Activated naive CD8-positive, alpha-beta T cell treated with anti-CD3 and anti-CD28 coated beads for 36 hours (primary cell): ENCODE results near the gene RAB40C. TPM values are rescaled to one million over a fixed set of nuclear protein-coding genes. Genes with fewer than 3 reads are reported as not detected.

Experiments
- DNase-seq: peaks from one replicate; pipeline ENCODE4 v3.0.0; 2021
- H3K27ac Mint-ChIP-seq: one replicate; pipeline ENCODE4 v1.8.0; 2022; ENCODE audit warnings: mild to moderate bottlenecking, moderate library complexity, mixed read lengths
- H3K27me3 Mint-ChIP-seq: one replicate; pipeline ENCODE4 v1.8.0; 2022; ENCODE audit warnings: mild to moderate bottlenecking, mixed read lengths
- H3K36me3 Mint-ChIP-seq: one replicate; pipeline ENCODE4 v1.8.0; 2021; ENCODE audit warnings: mild to moderate bottlenecking, mixed read lengths
- H3K4me1 Mint-ChIP-seq: one replicate; pipeline ENCODE4 v1.8.0; 2021; ENCODE audit warnings: mixed read lengths
- H3K4me3 Mint-ChIP-seq: one replicate; pipeline ENCODE4 v1.8.0; 2022; ENCODE audit warnings: mild to moderate bottlenecking, moderate library complexity, mixed read lengths
- H3K9me3 Mint-ChIP-seq: one replicate; pipeline ENCODE4 v1.8.0; 2022; ENCODE audit warnings: mixed read lengths
- total RNA-seq, 2 experiments: library from RNA; stranded (reverse); gene quantifications; one replicate each; pipeline ENCODE4 v1.2.3, GENCODE V29; 2021

Gene RAB40C
- total RNA-seq, 2 experiments from 2014 or later = 7.2 to 7.6 TPM

GRCh38 chr16:660132-660458, 70.2 kb downstream of the RAB40C start:
- H3K4me1 Mint-ChIP-seq = no peaks in the 10 kb centered on the region
- H3K27me3 Mint-ChIP-seq = no peaks in the 10 kb centered on the region
- no peaks in the 10 kb centered on the region for H3K9me3 Mint-ChIP-seq
- no peak overlapping the region for H3K27ac Mint-ChIP-seq
- no peak overlapping the region for H3K4me3 Mint-ChIP-seq
- peaks cover 7% of the 10 kb centered on the region for H3K36me3 Mint-ChIP-seq
- no peak for DNase-seq

GRCh38 chr16:660459-661183, 70.8 kb downstream of the RAB40C start:
- Mint-ChIP-seq H3K36me3 (peaks cover 7% of the 10 kb centered on the region), H3K4me1 (no peaks in the 10 kb centered on the region), H3K9me3 (no peaks in the 10 kb centered on the region), H3K27ac (no peak overlapping the region), H3K4me3 (no peak overlapping the region), H3K27me3 (no peaks in the 10 kb centered on the region)
- peak; percentile 69 for DNase-seq

GRCh38 chr16:661184-661821, 71.4 kb downstream of the RAB40C start:
- Mint-ChIP-seq H3K27ac (no peak overlapping the region), H3K9me3 (no peaks in the 10 kb centered on the region), H3K4me1 (no peaks in the 10 kb centered on the region), H3K27me3 (no peaks in the 10 kb centered on the region), H3K36me3 (peaks cover 7% of the 10 kb centered on the region), H3K4me3 (no peak overlapping the region)
- no peak for DNase-seq

GRCh38 chr16:662095-662494, 72.2 kb downstream of the RAB40C start:
- peaks cover 7% of the 10 kb centered on the region for H3K36me3 Mint-ChIP-seq
- H3K27me3 Mint-ChIP-seq = no peaks in the 10 kb centered on the region
- no peak for DNase-seq
- no peaks in the 10 kb centered on the region for H3K9me3 Mint-ChIP-seq
- no peak overlapping the region for H3K4me3 Mint-ChIP-seq
- H3K4me1 Mint-ChIP-seq = no peaks in the 10 kb centered on the region
- H3K27ac Mint-ChIP-seq = no peak overlapping the region

GRCh38 chr16:662597-662996, 72.7 kb downstream of the RAB40C start:
- H3K4me3 Mint-ChIP-seq = no peak overlapping the region
- H3K9me3 Mint-ChIP-seq = no peaks in the 10 kb centered on the region
- no peak overlapping the region for H3K27ac Mint-ChIP-seq
- H3K36me3 Mint-ChIP-seq = peaks cover 7% of the 10 kb centered on the region
- DNase-seq = no peak
- no peaks in the 10 kb centered on the region for H3K27me3 Mint-ChIP-seq
- H3K4me1 Mint-ChIP-seq = peaks cover 1% of the 10 kb centered on the region

GRCh38 chr16:666572-666971, 76.7 kb downstream of the RAB40C start:
- peaks cover 3% of the 10 kb centered on the region for H3K4me1 Mint-ChIP-seq
- H3K27me3 Mint-ChIP-seq = no peaks in the 10 kb centered on the region
- no peak for DNase-seq
- H3K27ac Mint-ChIP-seq = no peak overlapping the region
- no peak overlapping the region for H3K4me3 Mint-ChIP-seq
- H3K9me3 Mint-ChIP-seq = no peaks in the 10 kb centered on the region
- peaks cover 10% of the 10 kb centered on the region for H3K36me3 Mint-ChIP-seq

- H3K27me3 Mint-ChIP-seq = no peaks in the 10 kb centered on the region
- H3K4me1 Mint-ChIP-seq = peaks cover 3% of the 10 kb centered on the region
- peak overlapping the region; percentile 58 for H3K27ac Mint-ChIP-seq
- H3K9me3 Mint-ChIP-seq = no peaks in the 10 kb centered on the region
- H3K4me3 Mint-ChIP-seq = peak overlapping the region; percentile 80
- H3K36me3 Mint-ChIP-seq = peaks cover 10% of the 10 kb centered on the region
- no peak for DNase-seq
Observed at GRCh38 chr16:667113-667779, 77.4 kb downstream of the RAB40C start.

- DNase-seq = peak; percentile 98
- H3K36me3 Mint-ChIP-seq = peaks cover 8% of the 10 kb centered on the region
- no peaks in the 10 kb centered on the region for H3K27me3 Mint-ChIP-seq
- H3K4me3 Mint-ChIP-seq = peak within 1 kb of the TSS; percentile 82
- H3K4me1 Mint-ChIP-seq = peaks cover 3% of the 10 kb centered on the region
- peak within 1 kb of the TSS; percentile 78 for H3K27ac Mint-ChIP-seq
- H3K9me3 Mint-ChIP-seq = no peaks in the 10 kb centered on the region
Observed at GRCh38 chr16:667780-668518, 78.1 kb downstream of the RAB40C start, which contains the start of gene RHOT2. TSS of gene RHOT2 (plus strand) at chr16:668132. CDS start at chr16:668200, 68 bp downstream.

- peaks cover 7% of the 10 kb centered on the region for H3K36me3 Mint-ChIP-seq
- H3K27me3 Mint-ChIP-seq = no peaks in the 10 kb centered on the region
- DNase-seq = no peak
- H3K9me3 Mint-ChIP-seq = no peaks in the 10 kb centered on the region
- peak overlapping the region; percentile 82 for H3K4me3 Mint-ChIP-seq
- peaks cover 3% of the 10 kb centered on the region for H3K4me1 Mint-ChIP-seq
- H3K27ac Mint-ChIP-seq = peak overlapping the region; percentile 54
Observed at GRCh38 chr16:668519-669171, 78.8 kb downstream of the RAB40C start.

GRCh38 chr16:669666-670065, 79.8 kb downstream of the RAB40C start:
- H3K27ac Mint-ChIP-seq = no peak overlapping the region
- H3K4me1 Mint-ChIP-seq = peaks cover 3% of the 10 kb centered on the region
- H3K36me3 Mint-ChIP-seq = peaks cover 7% of the 10 kb centered on the region
- DNase-seq = no peak
- H3K4me3 Mint-ChIP-seq = peak overlapping the region; percentile 42
- no peaks in the 10 kb centered on the region for H3K27me3 Mint-ChIP-seq
- H3K9me3 Mint-ChIP-seq = no peaks in the 10 kb centered on the region

GRCh38 chr16:670485-671352, 80.9 kb downstream of the RAB40C start:
- Mint-ChIP-seq H3K36me3 (peaks cover 7% of the 10 kb centered on the region), H3K27me3 (no peaks in the 10 kb centered on the region), H3K9me3 (no peaks in the 10 kb centered on the region), H3K4me3 (no peak overlapping the region), H3K4me1 (peaks cover 5% of the 10 kb centered on the region), H3K27ac (no peak overlapping the region)
- no peak for DNase-seq

GRCh38 chr16:671353-672131, 81.7 kb downstream of the RAB40C start:
- peaks cover 5% of the 10 kb centered on the region for H3K4me1 Mint-ChIP-seq
- H3K4me3 Mint-ChIP-seq = no peak overlapping the region
- H3K9me3 Mint-ChIP-seq = no peaks in the 10 kb centered on the region
- no peaks in the 10 kb centered on the region for H3K27me3 Mint-ChIP-seq
- peaks cover 7% of the 10 kb centered on the region for H3K36me3 Mint-ChIP-seq
- H3K27ac Mint-ChIP-seq = no peak overlapping the region
- DNase-seq = no peak

- H3K9me3 Mint-ChIP-seq = no peaks in the 10 kb centered on the region
- no peak for DNase-seq
- H3K27me3 Mint-ChIP-seq = no peaks in the 10 kb centered on the region
- H3K4me3 Mint-ChIP-seq = no peak overlapping the region
- H3K36me3 Mint-ChIP-seq = peaks cover 7% of the 10 kb centered on the region
- no peak overlapping the region for H3K27ac Mint-ChIP-seq
- peaks cover 5% of the 10 kb centered on the region for H3K4me1 Mint-ChIP-seq
Observed at GRCh38 chr16:672371-672770, 82.5 kb downstream of the RAB40C start.
